DMS 273 (cell line): ENCODE data around the gene ADAMTSL2.
"Not testable (repeated sequence)": the region's sequence is repeated elsewhere in the genome, so short reads cannot be mapped to it uniquely, and the experiment has no call there.

Experiments used
- DNase-seq: peaks from one replicate; lab custom pipeline; 2025; ENCODE audit not compliant: unreplicated experiment; lab: John Stamatoyannopoulos, UW

Gene ADAMTSL2

DNA sequence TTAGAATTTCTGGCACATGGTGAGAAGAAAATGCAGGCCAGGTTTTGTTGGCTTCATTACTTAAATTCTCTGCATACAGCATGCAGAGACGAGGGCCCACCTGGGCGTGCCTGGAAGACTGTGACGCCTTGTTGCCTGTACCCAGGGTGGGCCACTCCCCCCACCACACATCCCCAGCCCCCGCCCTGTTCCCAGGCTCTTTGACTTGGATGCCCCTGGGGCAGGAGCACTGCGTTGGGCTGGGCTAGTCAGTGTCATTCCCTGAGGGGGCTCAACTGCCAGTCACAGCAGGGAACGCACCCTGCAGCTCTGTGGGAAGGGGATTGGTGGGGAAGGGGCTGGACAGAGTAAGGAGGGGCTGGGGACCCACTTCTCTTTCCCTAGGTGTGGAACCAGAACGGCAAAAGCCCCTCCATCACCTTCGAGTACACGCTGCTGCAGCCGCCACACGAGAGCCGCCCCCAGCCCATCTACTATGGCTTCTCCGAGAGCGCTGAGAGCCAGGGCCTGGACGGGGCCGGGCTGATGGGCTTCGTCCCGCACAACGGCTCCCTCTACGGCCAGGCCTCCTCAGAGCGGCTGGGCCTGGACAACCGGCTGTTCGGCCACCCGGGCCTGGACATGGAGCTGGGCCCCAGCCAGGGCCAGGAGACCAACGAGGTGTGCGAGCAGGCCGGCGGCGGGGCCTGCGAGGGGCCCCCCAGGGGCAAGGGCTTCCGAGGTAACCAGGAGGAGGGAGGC is 19.6 kb downstream of the ADAMTSL2 start:
- no peak for DNase-seq

DNA sequence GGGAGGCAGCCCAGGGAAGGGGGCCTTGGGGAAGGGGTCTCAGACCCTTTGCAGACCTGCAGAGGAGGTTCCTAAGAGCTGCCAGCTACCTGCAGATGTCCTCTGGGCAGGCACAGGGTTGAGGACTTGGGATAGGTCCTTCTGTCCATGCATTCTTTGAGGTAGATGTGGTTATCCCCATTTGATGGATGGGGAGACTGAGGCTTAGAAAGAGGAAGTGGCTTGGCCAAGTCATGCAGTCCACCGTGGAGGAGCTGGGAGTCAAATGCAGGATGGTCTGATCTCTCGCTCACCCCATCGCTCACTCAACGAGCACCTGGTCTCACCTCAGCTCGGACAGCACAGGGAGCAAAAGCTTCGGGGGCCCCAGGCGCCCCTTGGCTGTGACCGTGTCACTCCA is 20.2 kb downstream of the ADAMTSL2 start:
- no peak for DNase-seq

DNA sequence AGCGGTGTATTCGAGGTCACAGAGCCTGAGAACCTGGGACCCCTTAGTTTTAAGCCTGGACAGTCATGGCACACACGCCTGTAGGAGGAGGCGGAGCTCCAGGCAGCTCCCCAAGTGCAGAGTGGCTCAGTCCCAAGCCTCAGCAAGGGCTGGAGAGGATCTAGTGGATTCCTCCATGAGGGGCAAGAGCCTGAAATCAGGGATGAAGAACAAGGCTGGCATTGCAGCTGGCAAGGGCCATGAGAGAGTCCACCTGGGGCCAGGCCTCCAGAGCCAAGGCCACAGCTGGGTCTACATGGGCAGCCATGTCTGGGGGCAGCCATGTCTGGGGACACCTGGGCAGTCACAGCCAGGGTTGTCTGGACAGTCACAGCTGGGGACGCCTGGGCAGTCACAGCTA is 21.9 kb downstream of the ADAMTSL2 start:
- no peak for DNase-seq

DNA sequence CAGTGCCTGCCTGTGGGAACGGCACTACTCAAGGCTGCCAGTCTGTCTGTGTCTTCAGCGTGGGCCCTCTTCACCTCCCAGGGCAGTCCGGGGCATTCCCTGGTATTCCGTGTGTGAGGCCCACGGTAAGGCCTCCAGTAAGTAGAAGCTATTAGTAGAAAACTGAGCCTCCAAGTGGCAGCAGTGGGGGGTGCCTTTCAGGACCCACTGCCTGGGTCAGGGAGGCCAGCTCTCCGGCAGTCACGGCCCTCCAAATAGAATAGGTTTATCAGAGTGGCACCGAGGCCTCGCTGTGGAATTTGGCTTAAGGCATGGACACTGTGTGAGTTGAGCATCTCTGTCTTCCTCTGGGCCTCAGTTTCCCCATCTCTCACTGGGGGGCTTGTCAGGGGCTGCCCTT is 23.1 kb downstream of the ADAMTSL2 start:
- no peak for DNase-seq

DNA sequence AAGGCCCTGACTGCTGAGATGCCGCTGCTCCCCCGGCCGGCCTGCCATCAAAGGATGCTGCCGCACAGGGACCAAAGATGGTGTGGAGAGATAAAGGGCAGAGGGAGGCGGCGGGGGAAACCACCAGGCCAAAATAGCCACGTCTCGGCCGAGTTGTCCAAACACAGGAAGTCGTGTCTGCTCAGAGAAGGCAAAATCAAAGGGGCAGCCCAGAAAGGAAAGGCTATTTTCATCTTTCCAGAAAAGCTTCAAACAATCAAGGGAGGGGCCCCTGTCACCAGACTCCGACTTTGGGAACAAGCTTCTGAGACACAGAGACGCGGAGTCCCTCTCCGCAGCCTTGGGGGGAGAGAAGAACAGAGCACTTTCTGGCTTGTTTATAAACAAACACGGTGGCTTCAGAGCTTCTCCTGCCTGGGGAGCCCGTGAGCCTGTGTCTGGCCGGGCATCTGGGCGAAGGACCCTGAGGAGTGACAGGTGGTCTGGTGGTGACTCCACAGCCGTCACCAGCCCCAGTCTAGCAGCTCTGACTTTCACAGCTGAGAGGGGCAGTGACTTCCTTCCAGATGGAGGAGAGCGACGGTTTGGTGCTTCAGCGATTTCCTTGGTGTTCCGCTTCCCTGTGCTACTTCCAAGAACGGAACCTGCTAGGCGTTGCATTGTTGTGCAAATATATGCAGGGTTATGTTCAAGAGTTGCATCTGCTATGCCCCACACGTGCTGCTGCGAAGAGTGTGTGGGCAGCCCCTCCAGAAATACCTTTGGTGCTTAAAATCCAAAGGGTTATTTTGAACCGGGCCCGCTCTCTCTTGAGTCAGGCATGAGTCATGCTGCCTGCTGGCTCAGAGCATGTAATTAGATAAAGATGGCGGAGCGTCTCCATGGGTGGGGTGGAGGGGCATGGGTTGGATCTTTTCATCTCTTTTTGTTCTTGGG is 24.0 kb downstream of the ADAMTSL2 start:
- peak; percentile 63 for DNase-seq

DNA sequence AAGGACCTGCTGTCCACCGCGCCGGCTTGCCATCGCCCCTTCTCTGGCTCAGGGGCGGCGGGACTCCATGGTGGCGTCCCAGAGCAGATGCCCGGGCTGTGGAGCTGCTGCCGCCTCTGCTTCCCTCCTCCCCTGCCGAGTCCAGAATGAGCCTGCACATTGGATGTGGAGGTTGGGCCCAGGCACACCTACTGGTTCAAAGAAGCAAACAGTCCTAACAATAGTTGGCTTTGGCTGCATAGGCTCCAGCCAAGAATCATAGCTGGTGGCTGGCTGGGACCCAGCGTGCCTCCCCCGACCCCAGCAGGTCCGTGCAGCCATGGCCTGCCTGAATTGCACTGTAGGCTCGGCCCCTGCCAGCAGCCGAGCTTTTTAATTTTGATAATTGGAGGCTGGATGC is 25.8 kb downstream of the ADAMTSL2 start:
- no peak for DNase-seq

DNA sequence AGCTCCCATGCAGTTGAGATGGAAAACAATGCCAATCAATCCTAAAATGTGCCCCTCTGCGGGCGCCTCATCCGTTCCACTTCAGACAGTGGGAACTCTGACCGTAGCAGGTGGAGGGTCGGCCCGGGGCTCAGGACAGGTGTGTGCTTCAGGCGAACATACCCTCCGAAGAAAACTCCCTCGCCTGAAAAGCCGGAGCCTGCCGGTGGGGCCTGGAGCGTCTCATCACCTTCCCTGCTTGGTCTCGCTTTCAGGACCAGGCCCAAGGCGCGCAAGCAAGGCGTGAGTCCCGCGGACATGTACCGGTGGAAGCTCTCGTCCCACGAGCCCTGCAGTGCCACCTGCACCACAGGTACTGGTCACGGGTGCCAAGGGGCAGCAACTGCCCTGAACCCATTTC is 26.4 kb downstream of the ADAMTSL2 start:
- DNase-seq = no peak

DNA sequence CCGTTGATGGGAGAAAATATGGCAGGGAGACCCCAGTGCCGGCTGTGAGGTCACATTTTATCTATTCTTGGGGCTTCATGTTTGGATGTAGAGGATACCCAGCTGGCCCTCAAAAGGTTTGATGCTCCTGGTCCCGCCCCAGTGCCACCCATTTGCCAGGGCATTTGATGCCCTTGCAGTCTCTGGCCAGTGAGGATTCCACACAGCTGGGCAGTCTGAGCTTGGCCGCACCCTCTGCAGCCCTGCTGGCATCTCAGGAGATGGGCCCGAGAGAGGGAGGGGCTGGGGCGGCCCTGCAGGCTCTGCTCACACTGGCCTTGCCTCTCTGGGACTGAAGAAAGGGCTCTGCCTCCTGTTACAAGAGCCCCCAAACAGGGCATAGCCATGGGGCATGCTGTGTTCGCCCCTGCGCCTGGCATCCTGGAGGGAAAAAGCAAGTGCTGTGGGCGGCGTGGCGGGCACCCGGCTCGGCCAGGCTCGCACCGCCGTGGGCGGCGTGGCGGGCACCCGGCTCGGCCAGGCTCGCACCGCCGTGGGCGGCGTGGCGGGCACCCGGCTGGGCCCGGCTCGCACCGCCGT is 27.6 kb downstream of the ADAMTSL2 start:
- no peak for DNase-seq

DNA sequence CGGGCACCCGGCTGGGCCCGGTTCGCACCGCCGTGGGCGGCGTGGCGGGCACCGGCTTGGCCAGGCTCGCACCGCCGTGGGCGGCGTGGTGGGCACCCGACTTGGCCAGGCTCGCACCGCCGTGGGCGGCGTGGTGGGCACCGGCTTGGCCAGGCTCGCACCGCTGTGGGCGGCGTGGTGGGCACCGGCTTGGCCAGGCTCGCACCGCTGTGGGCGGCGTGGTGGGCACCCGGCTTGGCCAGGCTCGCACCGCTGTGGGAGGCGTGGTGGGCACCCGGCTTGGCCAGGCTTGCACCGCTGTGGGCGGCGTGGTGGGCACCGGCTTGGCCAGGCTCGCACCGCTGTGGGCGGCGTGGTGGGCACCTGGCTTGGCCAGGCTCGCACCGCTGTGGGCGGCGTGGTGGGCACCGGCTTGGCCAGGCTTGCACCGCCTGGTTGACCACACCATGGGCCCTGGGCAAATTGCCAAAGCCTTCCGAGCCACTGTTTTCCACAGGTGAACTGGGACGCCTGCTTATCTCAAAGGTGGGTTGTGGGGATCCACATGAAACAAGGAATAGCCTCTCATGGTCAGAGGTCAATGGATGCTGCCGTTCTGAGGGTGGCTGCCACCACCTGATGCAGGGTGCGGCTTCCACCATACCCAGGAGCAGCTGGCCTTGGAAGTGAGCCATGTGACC is 28.2 kb downstream of the ADAMTSL2 start:
- no peak for DNase-seq

DNA sequence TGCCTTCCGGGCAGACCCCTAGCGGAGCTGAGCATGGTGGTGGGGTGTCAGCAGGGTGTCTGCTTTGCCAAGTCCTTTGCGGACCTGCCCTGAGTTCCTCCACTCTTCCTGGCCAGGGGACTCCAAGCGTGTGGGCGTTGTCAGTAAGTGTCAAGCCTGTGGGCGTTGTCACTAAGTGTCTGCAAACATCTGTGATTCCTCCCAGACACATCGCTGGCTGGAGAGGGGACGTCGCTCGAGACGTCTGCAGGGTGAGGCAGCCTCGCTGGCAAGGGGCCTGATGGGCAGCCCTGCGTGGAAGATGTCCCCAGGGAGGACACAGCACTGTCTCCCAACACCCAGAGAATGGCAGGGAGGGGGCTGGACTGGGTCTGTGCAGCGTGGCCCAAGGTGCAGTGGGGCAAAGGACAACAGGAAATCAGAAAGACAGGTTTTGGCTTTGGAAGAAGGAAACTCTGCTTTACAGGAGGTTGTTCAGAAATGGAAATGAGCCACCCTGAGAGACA is 28.8 kb downstream of the ADAMTSL2 start:
- DNase-seq = peak; percentile 49

DNA sequence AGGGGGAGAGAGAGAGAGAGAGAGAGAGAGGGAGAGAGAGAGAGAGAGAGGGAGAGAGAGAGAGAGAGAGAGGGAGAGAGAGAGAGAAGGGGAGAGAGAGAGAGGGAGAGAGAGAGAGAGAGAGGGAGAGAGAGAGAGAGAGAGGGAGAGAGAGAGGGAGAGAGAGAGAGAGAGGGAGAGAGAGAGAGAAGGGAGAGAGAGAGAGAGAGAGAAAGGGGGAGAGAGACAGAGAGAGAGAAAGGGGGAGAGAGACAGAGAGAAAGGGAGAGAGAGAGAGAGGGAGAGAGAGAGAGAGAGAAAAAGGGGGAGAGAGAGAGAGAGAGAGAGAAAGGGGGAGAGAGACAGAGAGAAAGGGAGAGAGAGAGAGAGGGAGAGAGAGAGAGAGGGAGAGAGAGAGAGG is 29.3 kb downstream of the ADAMTSL2 start:
- DNase-seq = not testable (repeated sequence)

DNA sequence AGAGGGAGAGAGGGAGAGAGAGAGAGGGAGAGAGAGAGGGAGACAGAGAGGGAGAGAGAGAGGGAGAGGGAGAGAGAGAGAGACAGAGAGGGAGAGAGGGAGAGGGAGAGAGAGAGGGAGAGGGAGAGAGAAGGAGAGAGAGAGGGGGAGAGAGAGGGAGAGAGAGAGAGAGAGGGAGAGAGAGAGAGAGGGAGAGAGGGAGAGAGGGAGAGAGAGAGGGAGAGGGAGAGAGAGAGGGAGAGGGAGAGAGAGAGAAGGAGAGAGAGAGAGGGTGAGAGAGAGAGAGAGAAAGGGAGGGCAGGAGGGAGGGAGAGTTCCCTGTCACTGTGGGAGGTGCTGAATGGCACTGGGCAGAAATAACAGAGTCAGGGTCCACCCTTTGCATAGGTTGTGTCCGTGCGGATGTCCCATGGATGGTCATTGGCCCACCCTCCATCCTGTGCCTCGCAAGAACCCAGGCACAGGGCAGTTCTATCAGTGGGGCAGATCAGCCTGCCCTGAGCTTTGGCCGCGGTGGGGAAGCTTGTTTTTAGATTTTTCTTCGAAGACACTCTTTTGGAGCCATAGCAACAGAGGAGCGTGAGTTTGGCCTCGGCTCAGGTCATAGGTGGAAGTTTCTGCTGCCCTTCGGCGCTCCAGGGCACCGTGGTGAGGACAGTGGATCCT is 30.1 kb downstream of the ADAMTSL2 start:
- DNase-seq = no peak

DNA sequence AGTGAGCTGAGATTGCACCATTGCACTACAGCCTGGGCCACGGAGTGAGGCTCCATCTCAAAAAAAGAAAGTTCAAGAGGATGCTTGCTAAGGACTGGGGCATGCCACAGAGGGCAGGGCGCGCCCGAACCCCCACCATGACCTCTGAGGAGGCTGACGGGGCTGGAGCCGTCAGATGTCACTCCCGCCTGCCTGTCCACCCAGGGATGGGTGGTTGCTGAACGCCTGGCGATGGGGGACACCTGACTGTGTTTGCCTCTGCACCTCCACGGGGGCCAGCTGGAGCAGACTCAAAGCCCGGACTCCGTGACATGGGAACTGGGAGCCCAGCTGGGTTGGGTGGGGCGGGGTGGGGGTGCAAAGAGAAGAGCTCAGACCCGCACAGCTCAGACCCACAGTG is 31.9 kb downstream of the ADAMTSL2 start:
- no peak for DNase-seq

DNA sequence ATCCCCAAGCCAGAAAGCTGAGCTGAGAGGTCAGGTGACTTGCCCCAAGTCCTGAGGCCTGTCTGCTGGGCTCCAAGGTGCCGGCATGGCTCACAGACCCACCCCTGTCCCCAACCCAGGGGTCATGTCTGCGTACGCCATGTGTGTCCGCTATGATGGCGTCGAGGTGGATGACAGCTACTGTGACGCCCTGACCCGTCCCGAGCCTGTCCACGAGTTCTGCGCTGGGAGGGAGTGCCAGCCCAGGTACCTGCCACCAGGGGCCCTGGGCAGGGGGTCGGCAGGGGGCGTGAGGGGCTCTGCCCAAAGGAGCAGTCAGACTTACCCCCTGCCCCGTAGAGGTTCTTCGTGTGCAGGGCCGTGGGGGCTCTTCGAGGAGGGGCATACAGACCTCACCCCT is 32.3 kb downstream of the ADAMTSL2 start:
- DNase-seq = no peak

DNA sequence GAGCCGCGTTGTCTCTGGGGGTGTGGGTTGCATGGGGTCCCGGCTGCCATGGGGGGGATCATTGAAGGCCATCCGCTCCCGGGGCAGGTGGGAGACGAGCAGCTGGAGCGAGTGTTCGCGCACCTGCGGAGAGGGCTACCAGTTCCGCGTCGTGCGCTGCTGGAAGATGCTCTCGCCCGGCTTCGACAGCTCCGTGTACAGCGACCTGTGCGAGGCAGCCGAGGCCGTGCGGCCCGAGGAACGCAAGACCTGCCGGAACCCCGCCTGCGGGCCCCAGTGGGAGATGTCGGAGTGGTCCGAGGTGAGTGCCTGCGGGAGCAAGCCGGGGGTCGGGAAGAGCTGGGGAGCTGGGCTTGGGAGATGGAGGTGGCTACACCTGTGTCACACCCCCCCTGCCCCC is 33.7 kb downstream of the ADAMTSL2 start:
- no peak for DNase-seq

DNA sequence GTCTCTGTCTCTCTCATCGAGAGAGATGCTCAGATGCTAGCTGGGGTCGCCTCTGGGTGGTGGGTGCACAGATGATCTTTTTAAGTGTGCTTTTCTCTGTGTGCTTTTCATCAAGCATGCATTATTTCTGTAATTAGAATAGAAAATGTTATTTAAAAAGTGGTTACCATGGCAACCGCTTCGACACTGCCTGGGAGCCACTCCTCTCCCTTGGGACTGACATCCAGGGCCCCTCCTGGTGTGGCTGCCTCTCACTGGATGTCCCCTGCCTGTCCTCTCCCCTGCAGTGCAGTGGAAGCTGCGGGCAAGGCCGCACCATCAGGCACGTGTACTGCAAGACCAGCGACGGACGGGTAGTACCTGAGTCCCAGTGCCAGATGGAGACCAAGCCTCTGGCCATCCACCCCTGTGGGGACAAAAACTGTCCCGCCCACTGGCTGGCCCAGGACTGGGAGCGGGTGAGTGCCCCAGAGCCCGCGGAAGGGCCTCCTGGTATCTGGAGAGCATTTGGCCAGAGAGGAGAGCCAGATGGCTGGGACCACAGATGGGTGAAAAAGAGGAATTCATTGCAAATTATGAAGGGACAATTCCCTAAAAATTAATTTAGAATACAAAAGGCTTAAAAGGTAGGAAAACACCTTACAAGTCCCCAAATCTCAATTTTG is 34.7 kb downstream of the ADAMTSL2 start:
- peak; percentile 57 for DNase-seq

DNA sequence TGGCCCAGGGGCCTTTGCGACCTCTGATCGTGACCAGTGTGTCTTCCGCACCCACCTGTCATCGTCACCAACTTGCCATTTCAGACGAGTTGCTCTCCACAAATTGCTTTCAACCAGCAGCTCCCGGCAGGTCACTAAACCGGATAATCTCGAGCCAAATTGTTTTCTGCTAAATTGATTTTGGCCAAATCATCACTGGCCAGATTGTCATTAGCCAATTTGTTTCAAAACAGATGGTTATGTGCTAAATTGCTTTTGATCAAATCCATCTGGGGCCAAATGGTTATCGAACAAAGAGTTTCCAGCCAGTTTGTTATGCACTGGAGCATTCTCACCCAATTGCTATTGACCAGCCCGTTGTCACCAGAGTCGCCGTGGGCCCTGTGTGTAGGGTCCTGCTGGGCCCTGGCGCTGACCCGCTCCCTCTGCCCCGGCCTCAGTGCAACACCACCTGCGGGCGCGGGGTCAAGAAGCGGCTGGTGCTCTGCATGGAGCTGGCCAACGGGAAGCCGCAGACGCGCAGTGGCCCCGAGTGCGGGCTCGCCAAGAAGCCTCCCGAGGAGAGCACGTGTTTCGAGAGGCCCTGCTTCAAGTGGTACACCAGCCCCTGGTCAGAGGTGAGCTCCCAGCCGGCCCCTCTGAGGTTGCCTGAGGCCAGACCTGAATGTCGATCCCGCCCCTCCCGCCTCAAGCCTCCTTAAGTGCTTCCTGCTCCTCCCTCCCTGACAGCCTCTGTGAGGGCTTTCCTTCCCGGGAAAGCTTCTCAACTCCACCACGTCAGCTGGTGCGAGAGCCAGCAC is 35.6 kb downstream of the ADAMTSL2 start:
- DNase-seq = peak; percentile 40

DNA sequence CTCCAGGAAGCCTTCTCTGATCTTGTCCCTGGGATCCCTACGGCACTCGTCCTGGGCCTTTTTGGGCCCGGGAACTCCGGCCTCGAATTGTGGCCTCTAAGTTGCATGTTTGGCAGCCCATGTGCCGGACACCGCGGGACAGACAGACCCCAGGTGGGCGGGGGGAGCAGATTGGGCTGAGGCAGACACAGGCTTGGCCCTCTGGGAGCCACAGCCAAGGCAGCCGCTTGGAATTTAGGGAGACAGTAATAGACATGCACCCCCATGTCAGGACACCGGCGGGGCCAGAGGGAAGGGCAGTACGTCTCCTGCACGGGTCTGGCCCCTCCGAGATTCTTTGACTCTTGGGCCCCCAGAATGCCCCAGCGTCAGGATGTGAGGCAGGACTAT is 36.2 kb downstream of the ADAMTSL2 start:
- DNase-seq = no peak

DNA sequence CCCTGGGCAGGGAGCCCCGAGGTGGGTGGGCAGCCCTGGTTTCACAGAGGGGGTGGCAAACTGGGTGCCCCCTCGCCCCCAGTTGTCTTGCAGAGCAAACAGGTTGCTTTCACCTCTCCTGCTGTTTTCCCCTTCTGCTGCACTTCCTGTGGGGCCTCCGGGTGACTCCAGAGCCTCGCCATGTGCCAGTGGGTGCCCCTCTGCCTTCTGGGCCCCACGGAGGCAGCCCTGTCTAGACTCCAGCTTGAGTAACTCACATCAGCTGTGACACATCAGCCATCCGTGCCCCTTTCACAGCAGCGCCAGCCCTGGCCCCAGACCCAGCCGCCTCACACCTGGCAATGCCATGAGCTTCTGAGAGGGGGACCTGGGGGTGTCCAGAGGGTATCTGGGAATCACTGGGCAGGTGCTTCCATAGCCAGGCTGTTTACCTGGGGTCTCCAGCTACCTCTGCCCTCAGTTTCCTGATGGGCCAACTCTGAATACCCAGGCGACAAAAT is 36.9 kb downstream of the ADAMTSL2 start:
- DNase-seq = peak; percentile 29
